Astrocyte (in vitro differentiated cells and primary cell): ENCODE results near the gene INAVA. TPM values are rescaled to one million over a fixed set of nuclear protein-coding genes. Genes with fewer than 3 reads are reported as not detected.

Experiments
- DNase-seq: peaks from one replicate; pipeline ENCODE4 v3.0.0-alpha.2; 2010; ENCODE audit warnings: low read depth
- FAIRE-seq: peaks from 2 replicates; lab custom pipeline; 2011; peaks lifted over from hg19 to GRCh38; lab: Jason Lieb, UNC
- H2AFZ ChIP-seq: 2 replicates; pipeline ENCODE4 v1.6.0; 2012; ENCODE audit warnings: low read depth, low read length, inconsistent platforms
- H3K27ac ChIP-seq: 2 replicates; pipeline ENCODE4 v1.5.1; 2011; ENCODE audit warnings: low read depth, low read length, inconsistent platforms
- H3K27me3 ChIP-seq: 2 replicates; pipeline ENCODE4 v1.6.0; 2011; ENCODE audit warnings: low read length, inconsistent platforms; ENCODE audit not compliant: insufficient read depth
- H3K36me3 ChIP-seq: 2 replicates; pipeline ENCODE4 v1.5.1; 2011; ENCODE audit warnings: low read length, inconsistent platforms; ENCODE audit not compliant: insufficient read depth
- H3K4me1 ChIP-seq: 2 replicates; pipeline ENCODE4 v1.5.1; 2011; ENCODE audit warnings: low read length, inconsistent platforms; ENCODE audit not compliant: insufficient read depth
- H3K4me2 ChIP-seq: 2 replicates; pipeline ENCODE4 v1.6.0; 2012; ENCODE audit warnings: low read length, inconsistent platforms
- H3K4me3 ChIP-seq: 2 replicates; pipeline ENCODE4 v1.5.1; 2011; ENCODE audit warnings: low read depth, mild to moderate bottlenecking, low read length, inconsistent platforms; ENCODE audit not compliant: insufficient read depth
- H3K79me2 ChIP-seq: 2 replicates; pipeline ENCODE4 v1.6.0; 2012; ENCODE audit warnings: mild to moderate bottlenecking, low read length, inconsistent platforms; ENCODE audit not compliant: insufficient read depth
- H3K9ac ChIP-seq: 2 replicates; pipeline ENCODE4 v1.6.0; 2012; ENCODE audit warnings: mild to moderate bottlenecking, low read length, inconsistent platforms
- H3K9me3 ChIP-seq: 2 replicates; pipeline ENCODE4 v1.5.1; 2012; ENCODE audit warnings: low read depth, mild to moderate bottlenecking, low read length, inconsistent platforms; ENCODE audit not compliant: insufficient read depth
- H4K20me1 ChIP-seq: 2 replicates; pipeline ENCODE4 v1.6.0; 2012; ENCODE audit warnings: low read length, inconsistent platforms; ENCODE audit not compliant: insufficient read depth
- H3K27ac Mint-ChIP-seq: one replicate; pipeline ENCODE4 v1.8.0; 2021; ENCODE audit warnings: mild to moderate bottlenecking, mixed read lengths; ENCODE audit not compliant: unreplicated experiment
- H3K27me3 Mint-ChIP-seq: one replicate; pipeline ENCODE4 v1.8.0; 2021; ENCODE audit warnings: low read depth, mixed read lengths; ENCODE audit not compliant: unreplicated experiment
- H3K36me3 Mint-ChIP-seq: one replicate; pipeline ENCODE4 v1.8.0; 2021; ENCODE audit warnings: low read depth, mixed read lengths; ENCODE audit not compliant: unreplicated experiment
- H3K4me1 Mint-ChIP-seq: one replicate; pipeline ENCODE4 v1.8.0; 2021; ENCODE audit warnings: low read depth, mixed read lengths; ENCODE audit not compliant: unreplicated experiment
- H3K4me3 Mint-ChIP-seq: one replicate; pipeline ENCODE4 v1.8.0; 2021; ENCODE audit warnings: mild to moderate bottlenecking, moderate library complexity, mixed read lengths; ENCODE audit not compliant: unreplicated experiment
- H3K9me3 Mint-ChIP-seq: one replicate; pipeline ENCODE4 v1.8.0; 2021; ENCODE audit warnings: mild to moderate bottlenecking, mixed read lengths; ENCODE audit not compliant: unreplicated experiment
- EZH2 ChIP-seq: IDR thresholded peaks from 2 replicates; pipeline ENCODE4 v1.6.1; 2012; ENCODE audit warnings: mild to moderate bottlenecking, low read length, inconsistent platforms; ENCODE audit not compliant: insufficient read depth
- total RNA-seq: library from RNA; stranded (reverse); gene quantifications from 2 replicates; pipeline ENCODE4 v1.2.1, GENCODE V29; 2021
- TF ChIP-seq, protein P1 (sequence below): IDR thresholded peaks from 2 replicates; pipeline ENCODE4 v1.5.1; 2011; ENCODE audit warnings: low read depth, mild to moderate bottlenecking, inconsistent platforms, low read length, moderate library complexity; ENCODE audit not compliant: insufficient read depth

The INAVA gene
- total RNA-seq, 1 donor from 2014 or later, result 10.3 TPM

GRCh38 chr1:200875416-200875815, 19.3 kb upstream of the INAVA start:
- no peak for FAIRE-seq
- Histone ChIP-seq H2AFZ (no peak overlapping the region), H3K36me3 (no peaks in the 10 kb centered on the region), H3K9ac (no peak overlapping the region), H3K79me2 (no peaks in the 10 kb centered on the region), H3K4me1 (peaks cover 10% of the 10 kb centered on the region), H3K4me3 (no peak overlapping the region), H3K4me2 (no peak overlapping the region), H3K9me3 (no peaks in the 10 kb centered on the region), H4K20me1 (no peaks in the 10 kb centered on the region), H3K27me3 (peaks cover 60% of the 10 kb centered on the region), H3K27ac (no peak overlapping the region)
- Mint-ChIP-seq H3K4me3 (no peak overlapping the region), H3K4me1 (peaks cover 2% of the 10 kb centered on the region), H3K36me3 (no peaks in the 10 kb centered on the region), H3K27me3 (peaks cover 40% of the 10 kb centered on the region), H3K27ac (no peak overlapping the region), H3K9me3 (peaks cover 2% of the 10 kb centered on the region)
- DNase-seq, result no peak
- TF ChIP-seq, protein P1, sequence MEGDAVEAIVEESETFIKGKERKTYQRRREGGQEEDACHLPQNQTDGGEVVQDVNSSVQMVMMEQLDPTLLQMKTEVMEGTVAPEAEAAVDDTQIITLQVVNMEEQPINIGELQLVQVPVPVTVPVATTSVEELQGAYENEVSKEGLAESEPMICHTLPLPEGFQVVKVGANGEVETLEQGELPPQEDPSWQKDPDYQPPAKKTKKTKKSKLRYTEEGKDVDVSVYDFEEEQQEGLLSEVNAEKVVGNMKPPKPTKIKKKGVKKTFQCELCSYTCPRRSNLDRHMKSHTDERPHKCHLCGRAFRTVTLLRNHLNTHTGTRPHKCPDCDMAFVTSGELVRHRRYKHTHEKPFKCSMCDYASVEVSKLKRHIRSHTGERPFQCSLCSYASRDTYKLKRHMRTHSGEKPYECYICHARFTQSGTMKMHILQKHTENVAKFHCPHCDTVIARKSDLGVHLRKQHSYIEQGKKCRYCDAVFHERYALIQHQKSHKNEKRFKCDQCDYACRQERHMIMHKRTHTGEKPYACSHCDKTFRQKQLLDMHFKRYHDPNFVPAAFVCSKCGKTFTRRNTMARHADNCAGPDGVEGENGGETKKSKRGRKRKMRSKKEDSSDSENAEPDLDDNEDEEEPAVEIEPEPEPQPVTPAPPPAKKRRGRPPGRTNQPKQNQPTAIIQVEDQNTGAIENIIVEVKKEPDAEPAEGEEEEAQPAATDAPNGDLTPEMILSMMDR, result no peak
- no peak for TF ChIP-seq EZH2

DNA sequence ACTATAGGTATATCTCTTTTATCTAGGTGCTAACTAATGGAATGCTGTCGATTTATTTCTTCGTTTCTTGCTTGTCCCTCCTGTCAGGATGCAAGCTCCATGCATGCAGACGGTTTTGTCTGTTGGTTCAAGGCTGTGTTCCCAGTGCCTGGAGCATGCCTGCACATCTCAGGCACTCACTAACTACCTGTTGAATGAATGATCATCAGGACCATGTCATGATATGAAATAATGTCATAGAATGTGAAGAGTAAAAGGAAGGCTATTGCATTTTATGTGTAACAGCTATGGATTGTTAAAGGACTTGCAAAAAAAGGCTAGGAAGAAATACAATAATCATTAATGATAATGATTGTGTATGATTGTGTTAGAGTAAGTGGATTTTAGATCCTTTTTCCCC, 17.7 kb upstream of the INAVA start:
- peaks cover 2% of the 10 kb centered on the region for H3K4me1 Mint-ChIP-seq
- H3K79me2 ChIP-seq, result no peaks in the 10 kb centered on the region
- no peak overlapping the region for H3K4me3 ChIP-seq
- no peaks in the 10 kb centered on the region for H3K9me3 ChIP-seq
- no peaks in the 10 kb centered on the region for H3K36me3 ChIP-seq
- no peaks in the 10 kb centered on the region for H3K9me3 Mint-ChIP-seq
- H3K36me3 Mint-ChIP-seq, result no peaks in the 10 kb centered on the region
- FAIRE-seq, result no peak
- H3K27ac Mint-ChIP-seq, result no peak overlapping the region
- no peak overlapping the region for H3K27ac ChIP-seq
- no peak overlapping the region for H3K4me3 Mint-ChIP-seq
- no peak for DNase-seq
- no peak overlapping the region for H2AFZ ChIP-seq
- H3K4me1 ChIP-seq, result peaks cover 10% of the 10 kb centered on the region
- peaks cover 28% of the 10 kb centered on the region for H3K27me3 Mint-ChIP-seq
- H3K4me2 ChIP-seq, result no peak overlapping the region
- no peak for TF ChIP-seq EZH2
- TF ChIP-seq, protein P1, result no peak
- peaks cover 52% of the 10 kb centered on the region for H3K27me3 ChIP-seq
- no peaks in the 10 kb centered on the region for H4K20me1 ChIP-seq
- no peak overlapping the region for H3K9ac ChIP-seq

DNA sequence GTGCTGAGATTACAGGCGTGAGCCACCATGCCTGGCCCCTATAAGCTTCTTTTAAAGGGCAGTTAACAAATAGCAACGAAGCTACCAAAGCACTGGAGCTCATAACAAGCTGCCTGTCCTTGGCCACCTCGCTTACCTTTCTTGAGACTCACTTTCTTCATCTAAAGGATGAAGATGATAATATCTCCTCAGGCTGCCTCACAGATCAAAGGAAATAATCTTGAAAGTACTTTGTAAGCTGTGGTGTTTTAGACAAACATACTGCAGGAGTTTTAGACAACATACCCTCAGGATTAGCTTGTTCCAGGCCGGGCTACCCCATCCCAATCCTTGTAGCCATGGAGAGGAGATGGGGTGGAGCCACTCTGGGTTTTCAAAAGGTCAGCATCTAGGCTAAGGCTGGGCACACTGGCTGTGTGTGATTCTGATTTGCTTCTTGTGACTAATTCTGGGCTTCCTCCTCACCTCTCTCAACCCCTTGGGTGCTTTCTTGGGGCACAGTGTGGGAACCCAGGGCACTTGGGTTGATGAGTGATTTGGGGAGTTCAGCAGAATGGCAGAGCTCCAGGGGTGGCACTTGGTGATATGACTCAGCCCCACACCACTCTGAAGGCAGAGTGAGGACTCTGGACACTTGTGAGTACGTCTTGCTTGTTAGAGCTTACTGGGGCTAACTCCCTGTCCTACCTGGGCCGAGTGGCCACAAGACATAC, 16.7 kb upstream of the INAVA start:
- no peaks in the 10 kb centered on the region for H3K36me3 ChIP-seq
- Mint-ChIP-seq H3K36me3 (no peaks in the 10 kb centered on the region), H3K4me1 (peaks cover 2% of the 10 kb centered on the region), H3K9me3 (no peaks in the 10 kb centered on the region), H3K27me3 (peaks cover 28% of the 10 kb centered on the region), H3K27ac (peak overlapping the region; percentile 47), H3K4me3 (no peak overlapping the region)
- peaks cover 8% of the 10 kb centered on the region for H3K4me1 ChIP-seq
- DNase-seq (no peak), FAIRE-seq (no peak)
- H3K4me3 ChIP-seq, result no peak overlapping the region
- H3K4me2 ChIP-seq, result no peak overlapping the region
- TF ChIP-seq, protein P1, result no peak
- no peak for TF ChIP-seq EZH2
- H3K27me3 ChIP-seq, result peaks cover 46% of the 10 kb centered on the region
- H4K20me1 ChIP-seq, result no peaks in the 10 kb centered on the region
- no peaks in the 10 kb centered on the region for H3K79me2 ChIP-seq
- no peaks in the 10 kb centered on the region for H3K9me3 ChIP-seq
- no peak overlapping the region for H3K9ac ChIP-seq
- H3K27ac ChIP-seq, result no peak overlapping the region
- no peak overlapping the region for H2AFZ ChIP-seq
